SK-N-SH (cell line): Measurements from ENCODE around the gene IFT27. TPM values are rescaled to one million over a fixed set of nuclear protein-coding genes. Genes with fewer than 3 reads are reported as not detected.

Experiments used
- CTCF ChIA-PET: fragments of 300-600, 350-600 bp; formaldehyde crosslinking; extraction: SDS; loops from one replicate; lab custom pipeline; 2021; lab: Yijun Ruan, JAX
- POLR2A ChIA-PET: fragments of 350-600 bp; sonication (Branson Sonifier 250); formaldehyde crosslinking; extraction: SDS; loops from one replicate; lab custom pipeline; 2020; ENCODE audit warnings: antibody characterized with exemption, inconsistent platforms; lab: Yijun Ruan, JAX
- DNase-seq: peaks from one replicate; pipeline ENCODE4 v3.0.0; 2012
- H2AFZ ChIP-seq: fragments of 200-600 bp; sonication (generic); 2 replicates; pipeline ENCODE4 v1.8.1; 2016; ENCODE audit warnings: antibody characterized with exemption, mild to moderate bottlenecking, low read depth
- H3F3A ChIP-seq: fragments of 200-600 bp; sonication (generic); replicated peaks from 2 replicates; pipeline ENCODE3; 2016; ENCODE audit warnings: antibody characterized with exemption, mild to moderate bottlenecking; ENCODE audit not compliant: insufficient read depth
- H3K27ac ChIP-seq, 2 experiments: fragments of 200-500 bp in 1 of 2; fragments of 200-600 bp in 1 of 2; sonication (Bioruptor generic) in 1 of 2; sonication (generic), shearing (Covaris generic) in 1 of 2; 2 replicates each; pipeline versions ENCODE4 v1.5.1 to v1.6.1; 2014 to 2016; ENCODE audit warnings: low read depth in 2 of 2, inconsistent platforms in 1 of 2, low read length in 1 of 2, mild to moderate bottlenecking in 1 of 2, mixed read lengths in 1 of 2
- H3K27me3 ChIP-seq: fragments of 200-600 bp; sonication (generic), shearing (Covaris generic); 2 replicates; pipeline ENCODE4 v1.6.1; 2016; ENCODE audit warnings: mixed run types; ENCODE audit not compliant: insufficient read depth
- H3K36me3 ChIP-seq, 2 experiments: fragments of 200-500 bp in 1 of 2; fragments of 200-600 bp in 1 of 2; sonication (Bioruptor generic) in 1 of 2; sonication (generic) in 1 of 2; replicated peaks in 1 of 2; 2 replicates each; pipeline versions ENCODE3 to v1.5.1; 2014 to 2016; ENCODE audit warnings: low read length in 1 of 2, mild to moderate bottlenecking in 1 of 2; ENCODE audit not compliant: insufficient read depth in 2 of 2, control insufficient read depth in 1 of 2
- H3K4me1 ChIP-seq, 2 experiments: fragments of 200-500 bp in 1 of 2; fragments of 200-600 bp in 1 of 2; sonication (Bioruptor generic) in 1 of 2; sonication (generic), shearing (Covaris generic) in 1 of 2; 2 replicates each; pipeline versions ENCODE4 v1.5.1 to v1.6.1; 2014 to 2016; ENCODE audit warnings: low read depth in 1 of 2, low read length in 1 of 2, mixed run types in 1 of 2; ENCODE audit not compliant: insufficient read depth in 2 of 2, control insufficient read depth in 1 of 2
- H3K4me2 ChIP-seq: fragments of 200-600 bp; sonication (generic), shearing (Covaris generic); 2 replicates; pipeline ENCODE4 v1.6.1; 2017; ENCODE audit warnings: mixed run types
- H3K4me3 ChIP-seq, 2 experiments: fragments of 200-500 bp in 1 of 2; fragments of 200-600 bp in 1 of 2; sonication (Bioruptor generic) in 1 of 2; sonication (generic), shearing (Covaris generic) in 1 of 2; 2 replicates each; pipeline versions ENCODE4 v1.5.1 to v1.8.1; 2014 to 2016; ENCODE audit warnings: low read depth in 2 of 2, inconsistent platforms in 1 of 2, low read length in 1 of 2, mild to moderate bottlenecking in 1 of 2, mixed read lengths in 1 of 2, moderate library complexity in 1 of 2
- H3K79me2 ChIP-seq: fragments of 200-600 bp; sonication (generic); 2 replicates; pipeline ENCODE4 v1.8.1; 2017; ENCODE audit warnings: mild to moderate bottlenecking; ENCODE audit not compliant: insufficient read depth
- H3K9ac ChIP-seq: fragments of 200-600 bp; sonication (generic); 2 replicates; pipeline ENCODE4 v1.6.1; 2017; ENCODE audit warnings: mixed run types
- H3K9me2 ChIP-seq: fragments of 200-600 bp; sonication (generic); 2 replicates; pipeline ENCODE4 v1.6.1; 2017; ENCODE audit warnings: mixed run types
- H3K9me3 ChIP-seq: fragments of 200-600 bp; sonication (generic); 2 replicates; pipeline ENCODE4 v1.6.1; 2017; ENCODE audit warnings: mixed run types, mild to moderate bottlenecking, moderate library complexity
- H4K20me1 ChIP-seq: fragments of 200-600 bp; sonication (generic); 2 replicates; pipeline ENCODE4 v1.6.1; 2017; ENCODE audit warnings: mild to moderate bottlenecking, mixed run types; ENCODE audit not compliant: insufficient read depth
- CHD2 ChIP-seq: fragments of 150-350 bp; IDR thresholded peaks from 2 replicates; pipeline ENCODE4 v1.6.1; 2018; ENCODE audit warnings: low read length; ENCODE audit not compliant: partially characterized antibody
- ELF1 ChIP-seq: IDR thresholded peaks from 2 replicates; pipeline ENCODE4 v1.4.0; 2012
- EP300 ChIP-seq, 2 experiments: IDR thresholded peaks; 2 replicates each; pipeline versions ENCODE4 v1.4.0 to v1.6.1; 2012; ENCODE audit warnings: borderline replicate concordance in 1 of 2, low read depth in 1 of 2, low read length in 1 of 2
- EZH2phosphoT487 ChIP-seq: fragments of 200-600 bp; sonication (generic); IDR thresholded peaks from 2 replicates; pipeline ENCODE4 v1.6.1; 2017; ENCODE audit warnings: low read depth, mixed run types, mild to moderate bottlenecking, antibody characterized with exemption, moderate library complexity, borderline replicate concordance
- FOXJ3 ChIP-seq: sonication (generic); formaldehyde crosslinking; IDR thresholded peaks from 2 replicates; pipeline ENCODE4 v1.5.1; 2020; ENCODE audit warnings: mild to moderate bottlenecking, missing genetic modification reagents
- MEF2A ChIP-seq: IDR thresholded peaks from 2 replicates; pipeline ENCODE4 v1.4.0; 2012; ENCODE audit warnings: low read depth, borderline replicate concordance
- NFIC ChIP-seq: IDR thresholded peaks from 2 replicates; pipeline ENCODE4 v1.4.0; 2012; ENCODE audit warnings: borderline replicate concordance
- RFX5 ChIP-seq: IDR thresholded peaks from 2 replicates; pipeline ENCODE4 v1.6.1; 2012; ENCODE audit warnings: mild to moderate bottlenecking, improper control_type of control experiment, low read length
- RXRA ChIP-seq: IDR thresholded peaks from 2 replicates; pipeline ENCODE4 v1.4.0; 2012; ENCODE audit warnings: low read depth, mild to moderate bottlenecking, borderline replicate concordance
- SIN3A ChIP-seq: IDR thresholded peaks from 2 replicates; pipeline ENCODE4 v1.6.1; 2012; ENCODE audit warnings: low read depth, mild to moderate bottlenecking, low read length, moderate library complexity, borderline replicate concordance
- SMC3 ChIP-seq: IDR thresholded peaks from 2 replicates; pipeline ENCODE4 v1.6.1; 2012; ENCODE audit warnings: low read depth, low read length, improper control_type of control experiment
- TCF12 ChIP-seq: IDR thresholded peaks from 2 replicates; pipeline ENCODE4 v1.4.0; 2012
- TEAD4 ChIP-seq: IDR thresholded peaks from 2 replicates; pipeline ENCODE4 v1.4.0; 2012; ENCODE audit warnings: mild to moderate bottlenecking, borderline replicate concordance; ENCODE audit not compliant: insufficient read depth
- USF2 ChIP-seq: fragments of 150-350 bp; IDR thresholded peaks from 2 replicates; pipeline ENCODE4 v1.6.1; 2017; ENCODE audit warnings: antibody characterized with exemption, low read length, low read depth, borderline replicate concordance
- YY1 ChIP-seq: IDR thresholded peaks from 2 replicates; pipeline ENCODE4 v1.4.0; 2012; ENCODE audit warnings: low read depth, mild to moderate bottlenecking
- WGBS: methylation state at CpG from one replicate; pipeline ENCODE4 v1.1.6; 2017; ENCODE audit warnings: low lambda C conversion rate; 5-methylcytosine and 5-hydroxymethylcytosine counted together
- polyA plus RNA-seq, 3 experiments: library from polyadenylated mRNA; depleted of rRNA; stranded (reverse); fragments of >200 nt; gene quantifications; 2 replicates each; pipeline ENCODE4 v1.2.3, GENCODE V29; 2012
- TF ChIP-seq, protein P1 (sequence below): IDR thresholded peaks from 2 replicates; pipeline ENCODE4 v1.4.0; 2012; ENCODE audit warnings: low read depth

The IFT27 gene
- polyA plus RNA-seq, 1 of the 3 experiments (the other 2 are of a cell fraction), result 29.4 TPM

- Histone ChIP-seq H3K79me2 (no peaks in the 10 kb centered on the region), H3K27me3 (peaks cover 48% of the 10 kb centered on the region), H3K4me3 (no peak overlapping the region), H3K4me2 (no peak overlapping the region), H3K36me3 (no peaks in the 10 kb centered on the region), H3K9me3 (no peaks in the 10 kb centered on the region), H2AFZ (no peak overlapping the region), H3K4me1 (peaks cover 0 to under 1% of the 10 kb centered on the region in 2 experiments; a peak in 1 of 4 replicates), H3F3A (no peaks in the 10 kb centered on the region), H3K9me2 (no peaks in the 10 kb centered on the region), H4K20me1 (no peaks in the 10 kb centered on the region), H3K9ac (no peak overlapping the region), H3K27ac (no peak overlapping the region)
- CTCF ChIA-PET, result interaction anchor here (0.8 to 4.8 kb wide), 5 partner anchors 16 to 46 kb away, joined by 3 to 32 read pairs (median 4); no protein-coding TSS in a partner anchor
- TF ChIP-seq YY1 (no peak), RFX5 (no peak), EP300 (IDR thresholded peaks at IDR 0.05; ENCODE audit: borderline replicate concordance in 1 of 2, low read depth in 1 of 2, low read length in 1 of 2) (no peak), EZH2phosphoT487 (no peak), NFIC (no peak), CHD2 (no peak), USF2 (no peak), ELF1 (no peak)
- TF ChIP-seq, protein P1, sequence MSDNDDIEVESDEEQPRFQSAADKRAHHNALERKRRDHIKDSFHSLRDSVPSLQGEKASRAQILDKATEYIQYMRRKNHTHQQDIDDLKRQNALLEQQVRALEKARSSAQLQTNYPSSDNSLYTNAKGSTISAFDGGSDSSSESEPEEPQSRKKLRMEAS, result no peak
- WGBS, result 74% methylated on average over 2 of the region's 3 CpGs
- DNase-seq, result no peak
- POLR2A ChIA-PET, result no interaction called here
These were observed 35.3 kb upstream of the IFT27 start for GRCh38 chr22:36811094-36811800.

DNA sequence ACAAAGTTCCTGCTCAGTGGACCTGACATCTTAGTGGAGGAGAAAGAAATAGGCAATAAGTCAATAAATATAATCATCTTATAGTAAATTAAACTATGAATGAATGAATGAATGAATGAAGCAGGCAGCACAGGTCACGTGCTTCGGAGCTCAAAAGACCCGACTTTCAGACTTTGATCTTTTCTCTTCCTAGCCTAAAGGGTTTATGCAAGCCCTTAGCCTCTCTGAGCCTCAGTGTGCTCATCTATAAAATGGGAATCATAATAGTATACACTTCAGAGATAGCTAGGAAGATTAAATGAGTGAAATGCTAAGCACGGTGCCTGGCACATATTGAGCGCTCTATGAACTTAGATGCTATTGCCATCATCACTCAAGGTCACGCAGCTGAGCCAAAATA, 33.4 kb upstream of the IFT27 start:
- Histone ChIP-seq H3K36me3 (no peaks in the 10 kb centered on the region), H3K4me1 (no peaks in the 10 kb centered on the region), H3K4me3 (no peak overlapping the region), H3K9me3 (no peaks in the 10 kb centered on the region), H4K20me1 (no peaks in the 10 kb centered on the region), H3K4me2 (no peak overlapping the region), H3F3A (no peaks in the 10 kb centered on the region), H3K79me2 (no peaks in the 10 kb centered on the region), H3K9ac (no peak overlapping the region), H2AFZ (no peak overlapping the region), H3K27ac (no peak overlapping the region), H3K9me2 (no peaks in the 10 kb centered on the region), H3K27me3 (peaks cover 42% of the 10 kb centered on the region)
- no peak for TF ChIP-seq SMC3
- TF ChIP-seq SIN3A, result no peak
- TF ChIP-seq MEF2A, result no peak
- TF ChIP-seq RXRA, result no peak
- TF ChIP-seq FOXJ3 (CRISPR knock-in tag), result no peak
- TF ChIP-seq TEAD4, result no peak
- no peak for TF ChIP-seq TCF12
- no peak for TF ChIP-seq ELF1
- ChIA-PET CTCF (interaction anchor here (1.3 to 4.8 kb wide), 2 partner anchors 9 to 48 kb away, joined by 4 to 32 read pairs; no protein-coding TSS in a partner anchor), POLR2A (interaction anchor here (0.6 kb wide), 1 partner anchor 225 kb away, joined by 3 read pairs; no protein-coding TSS in a partner anchor)
- no peak for DNase-seq
- WGBS, result 35% methylated on average over 6 of the region's 6 CpGs
